ENCODE results near the gene CRKL.

Gene CRKL

GRCh38 chr22:20916916-20917810 is at the start of gene CRKL:
CRKL (plus strand) TSS chr22:20917407; CDS start chr22:20917935, 528 bp downstream.
- peak; percentile 99 for TF ChIP-seq CTCF (conservative IDR thresholded peaks at IDR 0.05)
- no peak; the same call in 1 of the 2 replicates for TF ChIP-seq ZFX (IDR thresholded peaks at IDR 0.05)
- H3K27ac ChIP-seq = peak within 1 kb of the TSS; percentile 99

- peak overlapping the region; percentile 87 for H3K27ac ChIP-seq
- TF ChIP-seq CTCF (conservative IDR thresholded peaks at IDR 0.05) = no peak
- no peak for TF ChIP-seq ZFX (IDR thresholded peaks at IDR 0.05)
Observed at GRCh38 chr22:20868025-20868962, 48.9 kb upstream of the CRKL start.

- H3K27ac ChIP-seq = no peak overlapping the region; the same call in 1 of the 2 replicates
- TF ChIP-seq CTCF (conservative IDR thresholded peaks at IDR 0.05) = no peak
- no peak for TF ChIP-seq ZFX (IDR thresholded peaks at IDR 0.05)
Observed at GRCh38 chr22:20869234-20869633, 48.0 kb upstream of the CRKL start.

GRCh38 chr22:20873214-20873613 is 44.0 kb upstream of the CRKL start:
- no peak overlapping the region for H3K27ac ChIP-seq
- TF ChIP-seq CTCF (conservative IDR thresholded peaks at IDR 0.05) (no peak), ZFX (IDR thresholded peaks at IDR 0.05) (no peak)

- H3K27ac ChIP-seq = no peak overlapping the region
- no peak for TF ChIP-seq CTCF (conservative IDR thresholded peaks at IDR 0.05)
- TF ChIP-seq ZFX (IDR thresholded peaks at IDR 0.05) = no peak
Observed at GRCh38 chr22:20875296-20875695, 41.9 kb upstream of the CRKL start.

GRCh38 chr22:20877715-20878114 is 39.5 kb upstream of the CRKL start:
- TF ChIP-seq ZFX (IDR thresholded peaks at IDR 0.05) (no peak), CTCF (conservative IDR thresholded peaks at IDR 0.05) (no peak)
- no peak overlapping the region for H3K27ac ChIP-seq

All from C4-2B (cell line).